AG08395 (cell line): ENCODE results near the gene C2CD2L.
"Not testable (repeated sequence)": the region's sequence is repeated elsewhere in the genome, so short reads cannot be mapped to it uniquely, and the experiment has no call there.

Experiments used
- DNase-seq: peaks from one replicate; pipeline ENCODE4 v3.0.0; 2012; ENCODE audit warnings: mixed read lengths, low spot score

The C2CD2L gene

GRCh38 chr11:119152043-119152442 is 44.9 kb downstream of the C2CD2L start:
- no peak for DNase-seq

- no peak for DNase-seq
Observed at GRCh38 chr11:119152604-119153003, 45.5 kb downstream of the C2CD2L start.

DNA sequence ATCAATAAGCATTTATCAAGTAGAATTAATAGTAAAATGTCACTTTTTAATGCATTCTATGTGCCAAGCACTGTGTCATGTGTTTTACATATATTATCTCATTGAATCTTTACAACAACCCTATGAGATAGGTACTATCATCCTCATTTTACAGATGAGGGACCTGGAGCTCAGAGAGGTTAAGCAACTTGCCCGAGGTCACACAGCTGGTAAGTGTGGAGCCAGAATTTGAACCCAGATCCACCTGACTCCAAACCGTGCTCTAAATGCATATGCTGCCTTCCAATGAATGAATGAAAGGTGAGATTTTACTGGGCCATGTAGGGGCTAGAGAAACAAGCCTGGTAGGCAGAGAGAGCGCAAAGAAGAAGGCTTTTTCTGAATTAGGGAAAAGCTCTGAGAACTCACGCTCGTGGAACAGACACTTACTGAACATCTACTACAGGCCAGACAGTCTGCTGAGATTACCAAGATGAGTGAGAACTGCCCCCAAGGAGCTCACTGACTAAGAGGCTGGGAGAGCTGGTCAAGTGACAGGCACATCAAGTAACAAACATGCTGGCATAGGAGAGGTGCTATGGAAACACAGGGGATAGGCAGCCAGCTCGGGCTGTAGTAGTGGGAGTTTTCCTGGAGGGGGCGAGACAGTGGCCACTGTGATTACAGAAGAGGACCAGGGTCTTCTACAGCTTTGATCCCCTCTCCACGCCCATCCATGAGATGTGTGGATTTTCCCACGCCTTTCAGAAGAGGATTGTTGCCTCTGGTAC is 46.1 kb downstream of the C2CD2L start:
- no peak for DNase-seq

DNA sequence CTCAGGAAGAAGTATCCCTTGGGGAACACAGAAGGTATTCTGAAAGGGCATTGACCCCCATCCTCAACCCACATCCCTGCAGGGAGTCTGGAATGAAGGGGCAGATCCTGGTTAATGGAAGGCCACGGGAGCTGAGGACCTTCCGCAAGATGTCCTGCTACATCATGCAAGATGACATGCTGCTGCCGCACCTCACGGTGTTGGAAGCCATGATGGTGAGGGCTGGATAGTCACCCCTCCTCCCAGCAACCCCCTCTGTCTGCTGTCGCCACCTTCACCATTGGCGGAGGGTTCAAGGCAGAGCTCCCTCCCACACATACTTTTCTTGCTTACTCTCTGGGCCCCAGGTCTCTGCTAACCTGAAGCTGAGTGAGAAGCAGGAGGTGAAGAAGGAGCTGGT is 47.0 kb downstream of the C2CD2L start:
- DNase-seq = no peak

DNA sequence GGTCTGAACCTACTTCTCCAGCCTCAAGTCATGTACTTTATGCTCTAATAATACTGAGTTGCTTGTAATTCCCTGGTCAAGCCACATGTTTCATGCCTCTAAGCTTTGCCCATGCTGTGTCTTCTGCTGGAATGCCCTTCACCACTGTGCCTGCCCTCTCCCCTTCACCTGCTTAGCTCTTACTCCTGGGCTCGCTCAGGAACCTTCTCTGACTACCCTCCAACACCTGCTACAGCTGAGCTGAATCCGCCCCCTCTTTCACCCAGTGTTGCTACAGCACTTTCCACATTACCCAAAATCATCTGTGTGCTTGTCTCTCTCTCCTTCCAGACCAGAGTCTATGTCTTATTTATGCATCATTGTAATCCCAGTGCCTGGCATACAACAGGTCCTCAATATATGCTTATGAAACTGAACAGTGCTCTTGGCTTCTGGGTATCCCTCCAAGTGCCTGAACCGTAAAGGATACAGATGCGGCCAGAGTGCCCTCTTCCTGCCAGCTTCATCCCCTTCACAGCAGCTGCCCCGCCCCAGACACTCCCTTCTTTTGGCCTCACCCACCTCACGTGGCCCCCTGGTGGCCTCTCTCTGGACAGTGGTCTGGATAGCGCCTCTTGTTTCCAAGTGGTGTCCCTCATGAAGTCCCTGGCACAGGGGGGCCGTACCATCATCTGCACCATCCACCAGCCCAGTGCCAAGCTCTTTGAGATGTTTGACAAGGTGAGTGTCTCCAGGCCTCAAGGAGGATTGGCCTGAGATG is 48.8 kb downstream of the C2CD2L start:
- peak; percentile 24 for DNase-seq

- no peak for DNase-seq
Observed at GRCh38 chr11:119156496-119156895, 49.4 kb downstream of the C2CD2L start.

GRCh38 chr11:119157063-119157462 is 49.9 kb downstream of the C2CD2L start:
- no peak for DNase-seq

- DNase-seq = no peak
Observed at GRCh38 chr11:119158467-119158866, 51.3 kb downstream of the C2CD2L start.

DNA sequence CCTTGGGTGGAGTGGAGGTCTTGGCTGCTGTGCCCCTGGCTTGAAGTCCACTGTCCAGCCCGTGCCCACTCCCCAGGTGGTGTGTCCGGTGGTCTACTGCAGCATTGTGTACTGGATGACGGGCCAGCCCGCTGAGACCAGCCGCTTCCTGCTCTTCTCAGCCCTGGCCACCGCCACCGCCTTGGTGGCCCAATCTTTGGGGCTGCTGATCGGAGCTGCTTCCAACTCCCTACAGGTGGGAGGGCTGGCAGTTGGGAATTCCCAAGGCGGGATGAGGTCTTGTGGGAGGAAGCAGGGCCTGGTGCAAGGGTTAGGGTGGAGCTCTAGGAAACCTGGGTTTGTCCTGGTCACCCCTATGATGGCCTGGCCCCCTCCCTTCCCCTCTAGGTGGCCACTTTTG is 53.0 kb downstream of the C2CD2L start:
- DNase-seq = no peak

- DNase-seq = no peak
Observed at GRCh38 chr11:119161871-119162270, 54.7 kb downstream of the C2CD2L start.

- DNase-seq = peak; percentile 62
Observed at GRCh38 chr11:119166368-119167076, 59.4 kb downstream of the C2CD2L start.

DNA sequence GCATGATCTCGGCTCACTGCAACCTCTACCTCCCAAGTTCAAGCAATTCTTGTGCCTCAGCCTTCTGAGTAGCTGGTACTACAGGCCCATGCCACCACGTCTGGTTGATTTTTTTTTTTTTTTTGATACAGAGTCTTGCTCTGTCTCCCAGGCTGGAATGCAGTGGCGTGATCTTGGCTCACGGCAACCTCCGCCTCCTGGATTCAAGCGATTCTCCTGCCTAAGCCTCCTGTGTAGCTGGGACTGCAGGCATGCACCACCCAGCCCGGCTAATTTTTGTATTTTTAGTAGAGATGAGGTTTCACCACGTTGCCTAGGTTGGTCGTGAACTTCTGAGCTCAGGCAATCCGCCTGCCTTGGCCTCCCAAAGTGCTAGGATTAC is 59.9 kb downstream of the C2CD2L start:
- not testable (repeated sequence) for DNase-seq

GRCh38 chr11:119167933-119168332 is 60.8 kb downstream of the C2CD2L start:
- DNase-seq = no peak
